GM12878 (cell line): ENCODE data around the gene AP4B1.

Experiments used
- DPF2 ChIP-seq: fragments of 450-650 bp; IDR thresholded peaks from 2 replicates; pipeline ENCODE4 v1.6.1; 2017; ENCODE audit warnings: mild to moderate bottlenecking
- NFYB ChIP-seq: IDR thresholded peaks from 2 replicates; pipeline ENCODE4 v1.6.1; 2011; ENCODE audit warnings: low read depth, mild to moderate bottlenecking, low read length, improper control_type of control experiment, moderate library complexity; ENCODE audit not compliant: insufficient read depth
- POLR2A ChIP-seq: IDR thresholded peaks from 2 replicates; pipeline ENCODE4 v1.6.1; 2011; ENCODE audit warnings: low read depth, mild to moderate bottlenecking, low read length
- ZNF274 ChIP-seq: IDR thresholded peaks from one replicate; pipeline ENCODE4 v1.8.0; 2011; ENCODE audit not compliant: insufficient read length, insufficient read depth
- TF ChIP-seq, protein P1 (sequence below), 3 experiments: IDR thresholded peaks in 2 of 3; conservative IDR thresholded peaks in 1 of 3; 2 replicates each; pipeline ENCODE4 v1.5.1; 2011; ENCODE audit warnings: low read depth in 3 of 3, low read length in 3 of 3, mild to moderate bottlenecking in 3 of 3, control low read depth in 2 of 3, moderate library complexity in 2 of 3, inconsistent platforms in 1 of 3, mixed read lengths in 1 of 3; ENCODE audit not compliant: control insufficient read depth in 2 of 3, insufficient read depth in 1 of 3; ENCODE audit errors: extremely low read depth in 1 of 3
- TF ChIP-seq, protein P2 (sequence below): IDR thresholded peaks from 2 replicates; pipeline ENCODE4 v1.6.1; 2011; ENCODE audit warnings: mild to moderate bottlenecking, low read depth, low read length, moderate library complexity; ENCODE audit not compliant: insufficient replicate concordance

DNA sequence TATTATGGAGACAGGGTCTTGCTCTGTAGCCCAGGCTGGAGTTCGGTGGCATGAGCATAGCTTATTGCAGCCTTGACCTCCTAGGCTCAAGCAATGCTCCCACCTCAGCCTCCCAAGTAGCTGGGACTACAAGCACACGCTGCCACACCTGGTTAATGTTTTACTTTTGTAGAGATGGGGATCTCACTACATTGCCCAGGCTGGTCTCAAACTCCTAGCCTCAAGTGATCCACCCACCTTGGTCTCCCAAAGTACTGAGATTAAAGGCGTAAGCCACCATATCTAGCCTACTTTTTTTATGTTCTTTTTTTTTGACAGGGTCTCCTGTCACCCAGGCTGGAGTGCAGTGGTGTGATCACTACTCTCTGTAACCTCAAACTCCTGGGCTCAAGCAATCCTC lies 11.3 kb downstream of the AP4B1 start:
- TF ChIP-seq DPF2: no peak
- TF ChIP-seq, protein P1, sequence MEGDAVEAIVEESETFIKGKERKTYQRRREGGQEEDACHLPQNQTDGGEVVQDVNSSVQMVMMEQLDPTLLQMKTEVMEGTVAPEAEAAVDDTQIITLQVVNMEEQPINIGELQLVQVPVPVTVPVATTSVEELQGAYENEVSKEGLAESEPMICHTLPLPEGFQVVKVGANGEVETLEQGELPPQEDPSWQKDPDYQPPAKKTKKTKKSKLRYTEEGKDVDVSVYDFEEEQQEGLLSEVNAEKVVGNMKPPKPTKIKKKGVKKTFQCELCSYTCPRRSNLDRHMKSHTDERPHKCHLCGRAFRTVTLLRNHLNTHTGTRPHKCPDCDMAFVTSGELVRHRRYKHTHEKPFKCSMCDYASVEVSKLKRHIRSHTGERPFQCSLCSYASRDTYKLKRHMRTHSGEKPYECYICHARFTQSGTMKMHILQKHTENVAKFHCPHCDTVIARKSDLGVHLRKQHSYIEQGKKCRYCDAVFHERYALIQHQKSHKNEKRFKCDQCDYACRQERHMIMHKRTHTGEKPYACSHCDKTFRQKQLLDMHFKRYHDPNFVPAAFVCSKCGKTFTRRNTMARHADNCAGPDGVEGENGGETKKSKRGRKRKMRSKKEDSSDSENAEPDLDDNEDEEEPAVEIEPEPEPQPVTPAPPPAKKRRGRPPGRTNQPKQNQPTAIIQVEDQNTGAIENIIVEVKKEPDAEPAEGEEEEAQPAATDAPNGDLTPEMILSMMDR (IDR thresholded peaks at IDR 0.05 in 2 of 3, conservative IDR thresholded peaks at IDR 0.05 in 1 of 3; ENCODE audit: control insufficient read depth in 2 of 3, extremely low read depth in 1 of 3, insufficient read depth in 1 of 3, low read depth in 3 of 3, low read length in 3 of 3): no peak
- no peak for TF ChIP-seq POLR2A
- TF ChIP-seq NFYB: no peak
- TF ChIP-seq ZNF274: no peak
- TF ChIP-seq, protein P2, sequence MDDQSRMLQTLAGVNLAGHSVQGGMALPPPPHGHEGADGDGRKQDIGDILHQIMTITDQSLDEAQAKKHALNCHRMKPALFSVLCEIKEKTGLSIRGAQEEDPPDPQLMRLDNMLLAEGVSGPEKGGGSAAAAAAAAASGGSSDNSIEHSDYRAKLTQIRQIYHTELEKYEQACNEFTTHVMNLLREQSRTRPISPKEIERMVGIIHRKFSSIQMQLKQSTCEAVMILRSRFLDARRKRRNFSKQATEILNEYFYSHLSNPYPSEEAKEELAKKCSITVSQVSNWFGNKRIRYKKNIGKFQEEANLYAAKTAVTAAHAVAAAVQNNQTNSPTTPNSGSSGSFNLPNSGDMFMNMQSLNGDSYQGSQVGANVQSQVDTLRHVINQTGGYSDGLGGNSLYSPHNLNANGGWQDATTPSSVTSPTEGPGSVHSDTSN: no peak
